ENCODE results near the gene MAFB. TPM values are rescaled to one million over a fixed set of nuclear protein-coding genes. Genes with fewer than 3 reads are reported as not detected.

MAFB gene
- polyA plus RNA-seq, 1 donor (not counting 4 experiments of a cell fraction or from before 2014, with no cell fraction given), result 1.7 TPM

- no peaks in the 10 kb centered on the region for H3K36me3 ChIP-seq (ENCODE audit: control insufficient read depth in 2 of 2, extremely low read depth in 1 of 2, insufficient read depth in 2 of 2, low read length in 2 of 2)
- no peak overlapping the region for H3K9ac ChIP-seq (ENCODE audit: control insufficient read depth, extremely low read depth, insufficient read depth, low read length)
- no peaks in the 10 kb centered on the region for H3K9me3 ChIP-seq (ENCODE audit: control insufficient read depth, low read depth, low read length)
- H3K4me2 ChIP-seq (ENCODE audit: control insufficient read depth, extremely low read depth, insufficient read depth, low read depth, low read length), result no peak overlapping the region
- no peak overlapping the region for H2AFZ ChIP-seq (ENCODE audit: control insufficient read depth, low read length)
- H3K79me2 ChIP-seq (ENCODE audit: control insufficient read depth, insufficient read depth, low read length), result no peaks in the 10 kb centered on the region
- H3K4me1 ChIP-seq (ENCODE audit: control insufficient read depth, extremely low read depth, insufficient read depth, low read length), result peaks cover 8% of the 10 kb centered on the region
- DNase-seq (ENCODE audit: low read depth, low spot score) (no peak), FAIRE-seq (no peak)
- no peaks in the 10 kb centered on the region for H4K20me1 ChIP-seq (ENCODE audit: control insufficient read depth, extremely low read depth, insufficient read depth, low read length)
- no peak overlapping the region for H3K27ac ChIP-seq (ENCODE audit: control insufficient read depth, insufficient read depth, low read length)
- no peak overlapping the region for H3K4me3 ChIP-seq (ENCODE audit: control insufficient read depth in 2 of 3, extremely low read depth in 1 of 3, insufficient read depth in 2 of 3, low read depth in 1 of 3, low read length in 3 of 3)
- H3K9me1 ChIP-seq (ENCODE audit: control insufficient read depth, extremely low read depth, insufficient read depth, low read length), result no peaks in the 10 kb centered on the region
- dilution Hi-C loops (cut with MboI; ENCODE audit: extremely low pct_ligation_motif_present, low sequenced_read_pairs), result no loop called here
- TF ChIP-seq EZH2 (IDR thresholded peaks at IDR 0.05; ENCODE audit: low read length), result no peak
- TF ChIP-seq CTCF (optimal IDR thresholded peaks at IDR 0.05 in 1 of 3, IDR thresholded peaks at IDR 0.05 in 1 of 3, conservative IDR thresholded peaks at IDR 0.05 in 1 of 3; ENCODE audit: extremely low read depth in 1 of 3, insufficient read depth in 2 of 3, low read length in 3 of 3), result no peak
- H3K27me3 ChIP-seq (ENCODE audit: control insufficient read depth, extremely low read depth, insufficient read depth, low read length), result peaks cover 39% of the 10 kb centered on the region
Measured at GRCh38 chr20:40690836-40691565, 2.0 kb upstream of the MAFB start.

GRCh38 chr20:40689943-40690835 is 1.2 kb upstream of the MAFB start:
- H3K79me2 ChIP-seq (ENCODE audit: control insufficient read depth, insufficient read depth, low read length), result no peaks in the 10 kb centered on the region
- dilution Hi-C loops (cut with MboI; ENCODE audit: extremely low pct_ligation_motif_present, low sequenced_read_pairs), result no loop called here
- peaks cover 31% of the 10 kb centered on the region for H3K27me3 ChIP-seq (ENCODE audit: control insufficient read depth, extremely low read depth, insufficient read depth, low read length)
- H3K4me3 ChIP-seq (ENCODE audit: control insufficient read depth in 2 of 3, extremely low read depth in 1 of 3, insufficient read depth in 2 of 3, low read depth in 1 of 3, low read length in 3 of 3), result peak overlapping the region; percentile 49 to 73 (median 64)
- FAIRE-seq (no peak), DNase-seq (ENCODE audit: low read depth, low spot score) (peak; percentile 52)
- no peaks in the 10 kb centered on the region for H3K36me3 ChIP-seq (ENCODE audit: control insufficient read depth in 2 of 2, extremely low read depth in 1 of 2, insufficient read depth in 2 of 2, low read length in 2 of 2)
- H3K9ac ChIP-seq (ENCODE audit: control insufficient read depth, extremely low read depth, insufficient read depth, low read length), result peak overlapping the region; percentile 75
- H3K9me1 ChIP-seq (ENCODE audit: control insufficient read depth, extremely low read depth, insufficient read depth, low read length), result no peaks in the 10 kb centered on the region
- H3K27ac ChIP-seq (ENCODE audit: control insufficient read depth, insufficient read depth, low read length), result no peak overlapping the region
- peaks cover 8% of the 10 kb centered on the region for H3K4me1 ChIP-seq (ENCODE audit: control insufficient read depth, extremely low read depth, insufficient read depth, low read length)
- no peaks in the 10 kb centered on the region for H4K20me1 ChIP-seq (ENCODE audit: control insufficient read depth, extremely low read depth, insufficient read depth, low read length)
- TF ChIP-seq CTCF (optimal IDR thresholded peaks at IDR 0.05 in 1 of 3, IDR thresholded peaks at IDR 0.05 in 1 of 3, conservative IDR thresholded peaks at IDR 0.05 in 1 of 3; ENCODE audit: extremely low read depth in 1 of 3, insufficient read depth in 2 of 3, low read length in 3 of 3) (peak; percentile 69 to 96 (median 88)), EZH2 (IDR thresholded peaks at IDR 0.05; ENCODE audit: low read length) (no peak)
- H3K4me2 ChIP-seq (ENCODE audit: control insufficient read depth, extremely low read depth, insufficient read depth, low read depth, low read length), result peak overlapping the region; percentile 94
- H3K9me3 ChIP-seq (ENCODE audit: control insufficient read depth, low read depth, low read length), result no peaks in the 10 kb centered on the region
- peak overlapping the region; percentile 90 for H2AFZ ChIP-seq (ENCODE audit: control insufficient read depth, low read length)
